ENCODE results near the gene THNSL1. TPM values are rescaled to one million over a fixed set of nuclear protein-coding genes. Genes with fewer than 3 reads are reported as not detected.

The THNSL1 gene
- total RNA-seq, 1 donor from 2014 or later = 2.7 TPM

DNA sequence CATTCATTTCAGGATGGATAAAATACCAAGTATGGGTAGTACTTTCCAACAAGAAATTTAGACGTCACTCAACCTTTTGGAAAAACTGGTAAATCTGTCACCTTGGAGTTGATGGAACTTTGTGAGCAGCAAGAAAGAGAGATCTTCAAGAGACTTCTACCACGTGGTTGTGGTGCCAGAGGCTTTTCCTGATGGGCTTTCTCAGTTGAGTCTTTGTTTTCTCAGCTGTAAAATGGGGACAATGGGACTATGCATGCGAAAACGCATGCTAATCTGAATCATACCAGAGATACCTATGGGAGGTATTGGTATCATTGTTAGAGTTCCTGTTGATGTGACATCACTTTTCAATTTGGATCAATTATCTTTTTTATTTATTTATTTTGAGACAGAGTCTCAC is 59.4 kb downstream of the THNSL1 start:
- no peaks in the 10 kb centered on the region for H3K27me3 ChIP-seq (ENCODE audit: low read depth)
- no peaks in the 10 kb centered on the region for H3K9me3 ChIP-seq
- H3K36me3 ChIP-seq = no peaks in the 10 kb centered on the region
- TF ChIP-seq, protein P1, sequence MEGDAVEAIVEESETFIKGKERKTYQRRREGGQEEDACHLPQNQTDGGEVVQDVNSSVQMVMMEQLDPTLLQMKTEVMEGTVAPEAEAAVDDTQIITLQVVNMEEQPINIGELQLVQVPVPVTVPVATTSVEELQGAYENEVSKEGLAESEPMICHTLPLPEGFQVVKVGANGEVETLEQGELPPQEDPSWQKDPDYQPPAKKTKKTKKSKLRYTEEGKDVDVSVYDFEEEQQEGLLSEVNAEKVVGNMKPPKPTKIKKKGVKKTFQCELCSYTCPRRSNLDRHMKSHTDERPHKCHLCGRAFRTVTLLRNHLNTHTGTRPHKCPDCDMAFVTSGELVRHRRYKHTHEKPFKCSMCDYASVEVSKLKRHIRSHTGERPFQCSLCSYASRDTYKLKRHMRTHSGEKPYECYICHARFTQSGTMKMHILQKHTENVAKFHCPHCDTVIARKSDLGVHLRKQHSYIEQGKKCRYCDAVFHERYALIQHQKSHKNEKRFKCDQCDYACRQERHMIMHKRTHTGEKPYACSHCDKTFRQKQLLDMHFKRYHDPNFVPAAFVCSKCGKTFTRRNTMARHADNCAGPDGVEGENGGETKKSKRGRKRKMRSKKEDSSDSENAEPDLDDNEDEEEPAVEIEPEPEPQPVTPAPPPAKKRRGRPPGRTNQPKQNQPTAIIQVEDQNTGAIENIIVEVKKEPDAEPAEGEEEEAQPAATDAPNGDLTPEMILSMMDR (IDR thresholded peaks at IDR 0.05) = no peak
- no peak overlapping the region for H3K4me3 ChIP-seq
- intact Hi-C loops (cut with DNase I) = no loop called here
- DNase-seq (no peak), ATAC-seq (no peak)
- H3K4me1 ChIP-seq = peaks cover 3% of the 10 kb centered on the region
- H3K27ac ChIP-seq = no peak overlapping the region

Other genes with a start within 250 kb of the THNSL1 start
- gene PRTFDC1, start 64.0 kb upstream of the THNSL1 start, total RNA-seq = 3.8 TPM
- 6.5 TPM for gene ENKUR, start 454 bp upstream of the THNSL1 start, total RNA-seq
- 0.12 TPM for gene GPR158, start 158.4 kb downstream of the THNSL1 start, total RNA-seq

All from lower lobe of right lung (tissue), 2 donors.